Sciatic nerve (tissue), 2 donors: ENCODE measurements around the gene COL15A1. TPM values are rescaled to one million over a fixed set of nuclear protein-coding genes. Genes with fewer than 3 reads are reported as not detected.

ENCODE experiments used
- ATAC-seq: fragments of 200-7000 bp; cut with Tn5 transposase; one replicate; pipeline ENCODE4 v1.9.1; 2020; ENCODE audit warnings: mild to moderate bottlenecking, moderate library complexity
- DNase-seq: peaks from one replicate; pipeline ENCODE4 v3.0.0-alpha.2; 2020; ENCODE audit warnings: low spot score
- intact Hi-C: fragments of 100-400 bp; cut with DNase I; formaldehyde crosslinking; loops from one replicate; pipeline ENCODE4 v1.14.2; 2022
- total RNA-seq: library from RNA; stranded (reverse); fragmentation: NEBNext Ultra II Directional; extraction: Animal tissue kit (Norgen Biotek cat#: 25700); gene quantifications from one replicate; pipeline ENCODE4 v1.2.1, GENCODE V29; 2021
- donor health status: DM: no; HTN: no; CAD: no.
- donor health status: DM: no; HTN: no; CAD: no.

COL15A1 gene
- total RNA-seq, 1 donor from 2014 or later = 94.6 TPM

- peak; percentile 46 for ATAC-seq
- intact Hi-C loops = no loop called here
- DNase-seq = no peak
These were observed 76.0 kb downstream of the COL15A1 start for GRCh38 chr9:99019510-99020331.

DNA sequence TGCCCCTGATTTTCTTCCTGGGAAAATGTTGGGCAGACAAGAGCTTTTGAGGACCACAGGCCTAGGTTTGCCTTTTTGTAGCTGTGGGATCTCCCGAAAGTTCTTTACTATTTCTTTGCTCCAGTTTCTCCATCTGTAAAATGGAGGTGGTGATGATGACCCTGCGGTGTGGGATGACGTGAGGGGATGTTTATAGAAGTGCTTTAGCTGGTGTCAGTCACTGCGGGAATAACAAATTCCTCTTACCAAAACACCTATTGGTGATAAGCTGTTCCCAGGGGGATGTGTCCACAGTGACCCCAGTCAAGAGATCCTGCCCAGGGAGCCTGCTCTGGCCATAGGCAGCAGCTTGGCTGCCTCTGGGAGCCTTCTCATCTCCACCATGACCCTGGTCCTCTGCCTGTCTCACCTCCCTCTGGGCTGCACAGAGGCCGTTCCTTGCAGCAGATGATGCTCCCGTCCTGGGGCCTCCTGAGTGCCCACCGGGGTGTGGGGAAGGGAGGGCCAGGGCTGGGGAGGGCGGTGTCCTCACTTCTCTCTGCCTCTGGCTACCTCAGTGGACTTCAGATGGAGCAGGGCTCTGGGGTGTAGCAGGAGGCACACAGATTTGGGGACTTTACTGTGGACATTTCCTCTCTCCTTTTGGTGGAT is 77.2 kb downstream of the COL15A1 start:
- intact Hi-C loops = no loop called here
- DNase-seq = no peak

DNA sequence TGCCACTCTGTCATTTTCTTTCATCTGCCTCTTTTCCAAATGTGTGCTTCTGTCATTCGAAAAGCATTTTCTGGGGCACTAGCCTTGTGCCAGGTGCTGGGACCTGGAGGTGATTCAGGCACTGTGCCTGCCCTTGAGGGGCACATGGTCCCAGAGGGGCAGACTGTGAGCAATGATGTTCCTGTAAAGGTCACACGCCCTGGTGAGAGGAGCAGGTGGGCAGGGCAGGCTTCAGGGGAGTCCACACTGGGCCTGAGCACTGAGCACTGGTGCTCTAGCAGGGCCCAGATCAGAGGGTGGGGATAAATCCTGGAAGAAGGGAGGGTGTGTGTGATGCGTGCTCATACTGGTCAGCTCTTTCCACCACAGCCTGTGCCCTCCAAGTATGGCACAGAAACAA is 77.8 kb downstream of the COL15A1 start:
- intact Hi-C loops = no loop called here
- ATAC-seq (no peak), DNase-seq (no peak)

More for the DNA sequence above, 77.2 kb downstream of the COL15A1 start:
- no peak for ATAC-seq

DNA sequence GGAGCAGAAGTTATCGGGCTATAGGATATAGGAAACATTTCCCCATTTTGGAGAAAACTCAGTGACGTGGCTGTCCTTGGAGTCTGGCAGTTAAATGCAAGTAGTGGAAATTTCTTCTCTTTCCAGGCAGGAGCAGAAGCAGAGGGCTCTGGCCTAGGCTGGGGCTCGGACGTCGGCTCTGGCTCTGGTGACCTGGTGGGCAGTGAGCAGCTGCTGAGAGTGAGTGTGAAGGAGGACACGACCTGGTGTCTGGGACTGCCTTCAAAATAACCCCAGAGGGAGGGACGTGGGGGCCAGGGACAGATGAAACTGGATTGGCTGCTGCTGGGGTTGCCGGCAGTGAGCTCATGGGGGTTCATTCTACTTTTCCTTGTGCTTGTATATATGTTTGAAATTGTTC is 79.5 kb downstream of the COL15A1 start:
- DNase-seq (no peak), ATAC-seq (peak; percentile 84)
- intact Hi-C loops = no loop called here

GRCh38 chr9:99023831-99024230 is 80.1 kb downstream of the COL15A1 start:
- DNase-seq (no peak), ATAC-seq (peak; percentile 49)
- intact Hi-C loops = no loop called here

DNA sequence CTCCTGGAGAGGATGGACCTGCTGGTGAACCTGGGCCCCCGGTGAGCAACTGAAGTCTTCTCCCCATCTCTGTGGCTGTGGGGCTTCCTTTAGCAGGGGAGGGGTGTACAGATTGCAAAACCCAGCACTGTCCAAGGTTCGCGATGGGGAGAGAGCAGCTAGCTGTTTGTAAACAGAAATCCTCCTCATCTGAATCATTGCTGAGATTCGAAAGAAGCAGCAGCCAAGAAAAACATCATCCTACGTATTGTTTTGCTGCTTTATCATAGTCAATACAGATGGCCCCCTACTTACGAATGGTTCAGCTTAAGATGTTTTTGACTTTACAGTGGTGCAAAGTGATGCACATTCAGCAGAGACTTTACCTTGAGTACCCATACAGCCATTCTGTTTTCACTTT is 81.3 kb downstream of the COL15A1 start:
- intact Hi-C loops = no loop called here
- ATAC-seq (no peak), DNase-seq (no peak)

GRCh38 chr9:99025616-99026270 is 82.0 kb downstream of the COL15A1 start:
- intact Hi-C loops = no loop called here
- ATAC-seq (no peak), DNase-seq (no peak)

DNA sequence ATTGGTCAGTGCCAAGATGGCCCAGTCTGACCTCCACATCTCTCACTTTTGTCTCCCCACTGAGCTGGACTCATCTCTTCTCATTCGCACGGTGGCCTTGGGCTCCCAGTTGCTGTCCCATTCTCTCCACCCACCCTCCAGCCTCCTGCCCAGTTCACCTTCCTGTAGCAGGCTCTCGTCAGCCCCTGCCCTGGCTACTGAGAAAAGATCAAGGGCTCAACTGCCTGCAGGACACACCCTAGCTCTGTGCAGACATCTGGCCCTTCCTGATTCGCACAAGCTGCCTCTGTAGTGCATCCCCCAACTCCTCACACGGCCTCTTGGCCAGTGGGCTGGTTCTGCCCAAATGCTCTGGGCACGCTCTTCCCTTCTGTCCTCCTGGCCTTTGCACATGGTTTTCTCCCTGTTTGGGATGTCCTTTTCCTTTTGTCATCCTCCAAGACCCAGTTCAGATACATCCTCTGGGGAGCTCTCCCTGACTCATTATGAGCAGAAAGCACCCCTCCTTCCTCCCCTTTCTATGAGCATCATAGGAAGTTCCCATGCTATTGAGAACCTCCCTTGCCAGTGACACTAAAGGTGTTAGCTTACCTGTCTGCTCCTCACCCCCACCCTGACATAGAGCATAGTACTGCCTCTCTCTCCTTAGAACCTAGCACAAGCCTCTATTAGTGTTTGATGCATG is 82.7 kb downstream of the COL15A1 start:
- DNase-seq = no peak
- intact Hi-C loops = no loop called here
- ATAC-seq = no peak

DNA sequence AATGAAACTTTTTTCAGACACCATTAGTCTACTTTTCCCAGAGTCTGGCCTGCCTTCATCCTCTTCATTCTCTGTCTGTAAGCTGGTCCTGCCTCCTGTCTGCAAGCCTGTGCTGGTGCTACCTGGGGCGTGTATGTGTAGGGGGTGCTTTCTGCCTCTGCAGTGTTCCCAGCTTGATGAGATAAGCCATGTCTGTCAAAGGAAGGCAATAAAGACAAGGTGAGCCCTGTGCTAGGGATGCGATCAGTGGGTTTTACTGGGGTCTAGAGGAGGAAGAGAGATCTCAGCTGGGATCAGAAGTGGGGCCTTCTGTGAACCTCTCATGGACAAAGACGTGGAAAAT is 83.2 kb downstream of the COL15A1 start:
- intact Hi-C loops = no loop called here
- DNase-seq (no peak), ATAC-seq (no peak)

GRCh38 chr9:99027443-99027842 is 83.7 kb downstream of the COL15A1 start:
- ATAC-seq = no peak
- DNase-seq = no peak
- intact Hi-C loops = no loop called here

GRCh38 chr9:99029083-99029645 is 85.5 kb downstream of the COL15A1 start:
- no peak for ATAC-seq
- no peak for DNase-seq
- intact Hi-C loops = no loop called here

DNA sequence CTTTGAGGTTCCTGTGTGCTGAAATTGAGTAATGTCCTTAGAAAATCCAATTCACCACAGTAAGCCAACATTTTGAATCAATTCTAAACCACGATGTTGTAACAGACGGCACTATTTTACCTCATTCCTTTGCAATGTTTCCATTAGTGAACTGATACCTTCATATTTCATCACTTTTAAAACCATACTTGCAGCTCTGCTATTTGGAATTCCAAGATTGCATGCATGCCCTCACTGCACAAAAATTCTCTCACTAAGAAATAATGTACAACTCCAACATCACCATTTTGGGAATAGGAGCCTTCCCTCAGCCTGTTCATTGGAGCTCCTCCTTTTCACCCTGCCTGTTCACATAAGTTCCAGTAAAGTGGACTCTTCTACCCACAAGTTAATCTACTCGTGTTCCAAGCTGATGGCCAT is 86.4 kb downstream of the COL15A1 start:
- DNase-seq = no peak
- intact Hi-C loops = no loop called here
- peak; percentile 77 for ATAC-seq

DNA sequence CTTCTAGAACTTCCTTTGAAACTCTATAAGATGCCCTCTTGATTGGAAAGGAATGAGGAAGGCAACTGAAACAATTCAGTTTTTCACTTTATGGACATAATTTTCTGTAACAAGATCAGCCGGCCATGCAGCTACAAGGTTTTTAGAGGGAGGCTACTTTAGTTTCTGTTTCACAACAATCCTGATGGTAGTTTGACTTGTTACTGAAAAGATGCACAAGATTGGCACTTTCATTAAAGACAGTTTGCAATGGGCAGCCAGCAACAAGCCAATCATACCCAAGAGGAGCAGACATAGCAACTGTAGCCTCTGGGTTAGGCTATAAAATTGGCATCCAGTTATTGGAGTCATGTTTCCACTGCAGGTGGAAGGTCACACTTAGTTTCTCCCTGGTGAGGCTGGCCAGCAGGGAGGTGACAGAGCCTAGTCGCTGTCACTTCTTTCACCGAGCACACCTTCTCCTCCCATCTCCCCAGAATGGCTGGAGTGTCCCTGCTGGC is 87.0 kb downstream of the COL15A1 start:
- ATAC-seq = no peak
- intact Hi-C loops = no loop called here
- no peak for DNase-seq

DNA sequence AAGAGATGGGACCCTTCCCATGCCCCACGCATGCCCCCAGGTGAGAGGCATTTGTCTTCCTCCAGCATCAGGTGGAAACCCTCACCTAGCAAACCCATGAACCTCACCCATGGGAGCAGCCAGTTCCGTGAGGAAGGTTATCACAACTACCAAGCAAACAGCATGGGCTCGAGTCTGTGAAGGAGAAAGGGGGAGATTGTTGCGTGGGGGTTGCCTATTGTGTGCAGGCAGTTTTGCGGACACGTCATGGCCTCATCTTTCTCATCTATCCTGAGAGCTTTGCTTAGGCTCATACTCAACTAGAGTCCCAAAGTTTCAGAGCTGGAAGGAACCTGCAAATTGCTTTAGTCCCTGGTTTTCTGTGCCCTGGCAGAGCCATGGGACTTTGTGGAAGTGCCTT is 87.6 kb downstream of the COL15A1 start:
- ATAC-seq (no peak), DNase-seq (no peak)
- intact Hi-C loops = no loop called here

GRCh38 chr9:99031994-99032393 is 88.3 kb downstream of the COL15A1 start:
- no peak for DNase-seq
- ATAC-seq = no peak
- intact Hi-C loops = no loop called here

DNA sequence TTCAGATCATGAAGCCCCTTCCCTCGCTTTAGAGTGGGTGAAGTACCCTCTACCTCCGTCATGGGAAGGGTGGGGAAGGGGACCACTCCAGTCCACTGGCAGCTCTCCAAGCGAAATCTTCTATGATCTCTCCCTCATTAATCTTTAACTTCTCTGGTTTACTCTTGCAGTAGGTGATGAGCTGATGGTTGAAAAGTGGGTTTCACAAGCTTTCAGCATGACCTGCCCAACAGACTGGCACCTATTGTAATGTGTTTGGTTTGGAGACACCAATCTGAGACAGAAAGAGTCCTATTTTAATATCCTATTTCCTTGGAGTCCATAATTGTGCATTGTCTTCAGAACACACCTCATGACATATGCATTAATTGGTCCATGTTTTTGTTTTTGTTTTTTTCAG is 90.4 kb downstream of the COL15A1 start:
- ATAC-seq (no peak), DNase-seq (no peak)
- intact Hi-C loops = no loop called here

DNA sequence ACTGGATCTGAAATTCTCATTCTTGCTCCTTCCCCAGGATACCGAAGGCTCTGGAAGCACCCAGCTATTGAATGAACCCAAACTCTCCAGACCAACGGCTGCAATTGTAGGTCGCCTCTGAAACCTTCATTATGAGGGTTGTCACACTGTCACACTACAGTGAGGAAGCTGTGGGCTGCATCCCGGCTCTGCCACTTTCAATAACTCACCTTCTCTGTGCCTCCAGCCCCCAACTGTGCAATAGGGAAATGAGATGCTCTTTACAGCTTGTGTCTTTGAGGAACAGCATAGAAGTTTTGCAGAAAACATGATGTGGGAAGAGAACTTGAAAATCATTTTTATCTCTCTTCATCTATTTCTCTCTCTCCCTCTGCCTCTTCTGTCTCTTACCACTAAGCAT is 91.6 kb downstream of the COL15A1 start:
- intact Hi-C loops = no loop called here
- DNase-seq (no peak), ATAC-seq (no peak)

GRCh38 chr9:99037769-99038483 is 94.2 kb downstream of the COL15A1 start:
- intact Hi-C loops = no loop called here
- no peak for DNase-seq
- no peak for ATAC-seq

DNA sequence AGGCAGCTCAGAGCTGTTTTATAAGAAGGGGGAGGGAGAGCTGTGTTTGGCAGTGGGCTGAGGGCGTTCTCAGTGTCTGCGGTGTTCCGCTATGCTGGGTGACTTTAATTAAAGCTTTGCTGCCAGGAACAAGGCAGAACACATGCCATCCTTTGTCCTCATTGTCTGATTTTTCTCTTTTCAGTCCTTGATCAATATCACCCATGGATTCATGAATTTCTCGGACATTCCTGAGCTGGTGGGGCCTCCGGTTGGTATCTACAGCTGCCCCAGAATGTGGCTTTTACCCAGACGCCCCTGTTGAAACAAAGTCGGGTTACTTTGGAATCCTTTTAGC is 94.7 kb downstream of the COL15A1 start:
- ATAC-seq (no peak), DNase-seq (no peak)
- intact Hi-C loops = no loop called here
